Measurements from ENCODE around the gene PEX5. TPM values are rescaled to one million over a fixed set of nuclear protein-coding genes. Genes with fewer than 3 reads are reported as not detected.
"Not testable (repeated sequence)": the region's sequence is repeated elsewhere in the genome, so short reads cannot be mapped to it uniquely, and the experiment has no call there.

Gene PEX5
- total RNA-seq, 1 donor from 2014 or later = 25.5 TPM

- Mint-ChIP-seq H3K4me1 (ENCODE audit: low read depth) (no peaks in the 10 kb centered on the region), H3K27ac (ENCODE audit: unreplicated experiment) (no peak overlapping the region)
- TF ChIP-seq CTCF (IDR thresholded peaks at IDR 0.05) = no peak
Observed at GRCh38 chr12:7242176-7243101, 53.0 kb downstream of the PEX5 start.

GRCh38 chr12:7251328-7251996 is 62.0 kb downstream of the PEX5 start:
- H3K36me3 Mint-ChIP-seq (ENCODE audit: low read depth); H3K4me1 Mint-ChIP-seq (ENCODE audit: low read depth); H3K27ac Mint-ChIP-seq (ENCODE audit: unreplicated experiment); H3K4me3 Mint-ChIP-seq (ENCODE audit: unreplicated experiment); H3K9me3 Mint-ChIP-seq (ENCODE audit: low read depth); DNase-seq (ENCODE audit: low spot score); H3K27me3 Mint-ChIP-seq (ENCODE audit: low read depth): not testable (repeated sequence)

More at GRCh38 chr12:7242176-7243101, 53.0 kb downstream of the PEX5 start:
- Mint-ChIP-seq H3K36me3 (ENCODE audit: low read depth) (no peaks in the 10 kb centered on the region), H3K27me3 (ENCODE audit: low read depth) (no peaks in the 10 kb centered on the region), H3K4me3 (ENCODE audit: unreplicated experiment) (no peak overlapping the region), H3K9me3 (ENCODE audit: low read depth) (peaks cover 5% of the 10 kb centered on the region)
- DNase-seq (ENCODE audit: low spot score) = no peak

GRCh38 chr12:7259060-7259459 is 69.6 kb downstream of the PEX5 start:
- peaks cover 13% of the 10 kb centered on the region for H3K27me3 Mint-ChIP-seq (ENCODE audit: low read depth)
- peaks cover 2% of the 10 kb centered on the region for H3K36me3 Mint-ChIP-seq (ENCODE audit: low read depth)
- peaks cover 6% of the 10 kb centered on the region for H3K9me3 Mint-ChIP-seq (ENCODE audit: low read depth)
- H3K4me3 Mint-ChIP-seq (ENCODE audit: unreplicated experiment) = no peak overlapping the region
- no peak for DNase-seq (ENCODE audit: low spot score)
- no peak for TF ChIP-seq CTCF (IDR thresholded peaks at IDR 0.05)
- H3K4me1 Mint-ChIP-seq (ENCODE audit: low read depth) = no peaks in the 10 kb centered on the region
- H3K27ac Mint-ChIP-seq (ENCODE audit: unreplicated experiment) = no peak overlapping the region

Other genes with a start within 250 kb of the PEX5 start
- not detected in 3 replicates for gene RNU7-1, start 245.9 kb upstream of the PEX5 start, total RNA-seq
- 230 to 244 TPM (median 233 TPM) in 3 replicates for gene C12orf57, start 245.7 kb upstream of the PEX5 start, total RNA-seq
- 0.51 to 0.65 TPM in 2 of 3 replicates, not detected in the other for gene PTPN6, start 238.3 kb upstream of the PEX5 start, total RNA-seq
- gene PHB2, start 219.0 kb upstream of the PEX5 start, total RNA-seq = 129 to 135 TPM (median 129 TPM) in 3 replicates
- 25.0 to 35.1 TPM (median 26.5 TPM) in 3 replicates for gene EMG1, start 218.8 kb upstream of the PEX5 start, total RNA-seq
- gene LPCAT3, start 171.2 kb upstream of the PEX5 start, total RNA-seq = 18.8 to 22.1 TPM (median 19.4 TPM) in 3 replicates
- gene C1S, start 129.0 kb upstream of the PEX5 start, total RNA-seq = 20.8 to 24.2 TPM (median 22.8 TPM) in 3 replicates
- gene C1R, start 97.2 kb upstream of the PEX5 start, total RNA-seq = 19.7 to 21.9 TPM (median 19.8 TPM) in 3 replicates
- gene C1RL, start 80.5 kb upstream of the PEX5 start, total RNA-seq = 20.3 to 21.0 TPM (median 20.4 TPM) in 3 replicates
- not detected in 3 replicates for gene RBP5, start 60.8 kb upstream of the PEX5 start, total RNA-seq
- 15.5 to 19.9 TPM (median 18.2 TPM) in 3 replicates for gene CLSTN3, start 59.3 kb upstream of the PEX5 start, total RNA-seq
- gene ACSM4, start 114.4 kb downstream of the PEX5 start, total RNA-seq = not detected in 3 replicates